Measurements from ENCODE around the gene ACTL8. TPM values are rescaled to one million over a fixed set of nuclear protein-coding genes. Genes with fewer than 3 reads are reported as not detected.
A peak's percentile ranks its signal among the peaks of the same experiment; 100 is the strongest.

ACTL8 gene
- total RNA-seq, 1 donor from 2014 or later: not detected

- Histone ChIP-seq H3K9ac (no peak overlapping the region), H3K4me1 (no peaks in the 10 kb centered on the region), H3K36me3 (no peaks in the 10 kb centered on the region), H3K27me3 (no peaks in the 10 kb centered on the region), H3K27ac (no peak overlapping the region), H3K79me2 (ENCODE audit: low read depth) (no peaks in the 10 kb centered on the region), H3K9me3 (ENCODE audit: low read depth) (no peaks in the 10 kb centered on the region), H4K20me1 (ENCODE audit: low read depth) (no peaks in the 10 kb centered on the region), H3K4me2 (no peak overlapping the region), H3F3A (ENCODE audit: low read depth) (no peaks in the 10 kb centered on the region), H3K4me3 (no peak overlapping the region), H2AFZ (replicated peaks) (no peak overlapping the region)
- Mint-ChIP-seq H3K27ac (no peak overlapping the region), H3K4me1 (peaks cover 2% of the 10 kb centered on the region), H3K9me3 (no peaks in the 10 kb centered on the region), H3K36me3 (no peaks in the 10 kb centered on the region), H3K4me3 (no peak overlapping the region), H3K27me3 (ENCODE audit: insufficient read depth, low read depth) (peaks cover 2% of the 10 kb centered on the region)
- peak; percentile 14 for DNase-seq (ENCODE audit: low spot score)
- TF ChIP-seq EZH2phosphoT487 (IDR thresholded peaks at IDR 0.05) (no peak), EZH2 (IDR thresholded peaks at IDR 0.05) (no peak)
- TF ChIP-seq, protein P1, sequence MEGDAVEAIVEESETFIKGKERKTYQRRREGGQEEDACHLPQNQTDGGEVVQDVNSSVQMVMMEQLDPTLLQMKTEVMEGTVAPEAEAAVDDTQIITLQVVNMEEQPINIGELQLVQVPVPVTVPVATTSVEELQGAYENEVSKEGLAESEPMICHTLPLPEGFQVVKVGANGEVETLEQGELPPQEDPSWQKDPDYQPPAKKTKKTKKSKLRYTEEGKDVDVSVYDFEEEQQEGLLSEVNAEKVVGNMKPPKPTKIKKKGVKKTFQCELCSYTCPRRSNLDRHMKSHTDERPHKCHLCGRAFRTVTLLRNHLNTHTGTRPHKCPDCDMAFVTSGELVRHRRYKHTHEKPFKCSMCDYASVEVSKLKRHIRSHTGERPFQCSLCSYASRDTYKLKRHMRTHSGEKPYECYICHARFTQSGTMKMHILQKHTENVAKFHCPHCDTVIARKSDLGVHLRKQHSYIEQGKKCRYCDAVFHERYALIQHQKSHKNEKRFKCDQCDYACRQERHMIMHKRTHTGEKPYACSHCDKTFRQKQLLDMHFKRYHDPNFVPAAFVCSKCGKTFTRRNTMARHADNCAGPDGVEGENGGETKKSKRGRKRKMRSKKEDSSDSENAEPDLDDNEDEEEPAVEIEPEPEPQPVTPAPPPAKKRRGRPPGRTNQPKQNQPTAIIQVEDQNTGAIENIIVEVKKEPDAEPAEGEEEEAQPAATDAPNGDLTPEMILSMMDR (IDR thresholded peaks at IDR 0.05): no peak
Measured at GRCh38 chr1:17819129-17819802, 64.1 kb downstream of the ACTL8 start.

DNA sequence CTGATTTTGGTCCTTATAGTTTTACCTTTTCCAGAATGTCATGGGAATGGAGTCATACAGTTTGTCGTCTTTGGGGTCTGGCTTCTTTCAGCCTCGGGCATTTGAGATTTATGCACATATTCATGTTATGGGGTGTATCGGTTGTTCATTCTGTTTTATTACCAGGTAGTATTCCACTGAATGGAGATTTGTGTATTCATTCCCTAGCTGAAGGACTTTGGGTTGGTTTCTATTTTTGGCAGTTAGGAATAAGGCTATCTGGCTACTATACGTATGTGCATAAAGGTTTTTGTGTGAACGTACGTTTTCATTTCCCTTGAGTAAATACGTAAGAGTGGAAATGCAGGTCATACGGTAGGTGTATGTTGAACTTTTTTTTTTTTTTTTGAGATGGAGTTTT, 65.1 kb downstream of the ACTL8 start:
- Mint-ChIP-seq H3K27ac (no peak overlapping the region), H3K27me3 (ENCODE audit: insufficient read depth, low read depth) (peaks cover 2% of the 10 kb centered on the region), H3K4me1 (peaks cover 2% of the 10 kb centered on the region), H3K4me3 (no peak overlapping the region), H3K9me3 (no peaks in the 10 kb centered on the region), H3K36me3 (no peaks in the 10 kb centered on the region)
- no peak overlapping the region for H3K4me2 ChIP-seq
- TF ChIP-seq, protein P1 (IDR thresholded peaks at IDR 0.05): no peak
- no peak for TF ChIP-seq EZH2 (IDR thresholded peaks at IDR 0.05)
- TF ChIP-seq EZH2phosphoT487 (IDR thresholded peaks at IDR 0.05): no peak
- H3K4me3 ChIP-seq: no peak overlapping the region
- H4K20me1 ChIP-seq (ENCODE audit: low read depth): no peaks in the 10 kb centered on the region
- no peaks in the 10 kb centered on the region for H3K79me2 ChIP-seq (ENCODE audit: low read depth)
- no peak overlapping the region for H2AFZ ChIP-seq (replicated peaks)
- H3F3A ChIP-seq (ENCODE audit: low read depth): no peaks in the 10 kb centered on the region
- no peaks in the 10 kb centered on the region for H3K9me3 ChIP-seq (ENCODE audit: low read depth)
- no peak for DNase-seq (ENCODE audit: low spot score)
- H3K27ac ChIP-seq: no peak overlapping the region
- no peak overlapping the region for H3K9ac ChIP-seq
- H3K27me3 ChIP-seq: no peaks in the 10 kb centered on the region
- peaks cover 3% of the 10 kb centered on the region for H3K4me1 ChIP-seq
- no peaks in the 10 kb centered on the region for H3K36me3 ChIP-seq

DNA sequence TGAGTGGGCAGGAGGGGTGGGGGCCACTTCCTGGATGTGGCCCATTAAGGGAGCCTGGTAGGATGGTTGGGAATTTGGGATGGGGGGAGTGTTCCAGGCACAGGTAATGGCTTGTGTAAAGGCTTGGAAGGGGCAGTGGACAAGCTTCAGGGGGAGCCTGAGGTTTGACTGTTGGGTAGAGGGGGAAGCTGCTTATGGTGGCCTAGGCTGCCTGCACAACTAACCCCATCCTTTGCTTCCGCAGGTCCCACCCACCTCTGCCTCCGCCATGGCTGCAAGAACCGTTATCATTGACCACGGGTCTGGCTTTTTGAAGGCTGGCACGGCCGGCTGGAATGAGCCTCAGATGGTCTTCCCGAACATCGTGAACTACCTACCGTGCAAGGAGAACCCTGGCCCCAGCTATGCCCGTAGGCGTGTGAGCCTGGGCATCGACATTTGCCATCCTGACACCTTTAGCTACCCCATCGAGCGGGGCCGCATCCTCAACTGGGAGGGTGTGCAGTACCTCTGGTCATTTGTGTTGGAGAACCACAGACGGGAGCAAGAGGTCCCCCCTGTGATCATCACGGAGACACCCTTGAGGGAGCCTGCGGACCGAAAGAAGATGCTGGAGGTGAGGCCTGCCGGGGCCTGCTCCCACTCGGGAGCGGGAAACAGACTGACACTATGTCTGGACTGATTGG, 67.8 kb downstream of the ACTL8 start:
- Histone ChIP-seq H3K36me3 (no peaks in the 10 kb centered on the region), H3K4me1 (peaks cover 5% of the 10 kb centered on the region), H2AFZ (replicated peaks) (no peak overlapping the region), H4K20me1 (ENCODE audit: low read depth) (no peaks in the 10 kb centered on the region), H3K9me3 (ENCODE audit: low read depth) (no peaks in the 10 kb centered on the region), H3K27ac (no peak overlapping the region), H3K9ac (no peak overlapping the region), H3K27me3 (no peaks in the 10 kb centered on the region), H3K4me2 (no peak overlapping the region), H3F3A (ENCODE audit: low read depth) (no peaks in the 10 kb centered on the region), H3K4me3 (no peak overlapping the region), H3K79me2 (ENCODE audit: low read depth) (no peaks in the 10 kb centered on the region)
- Mint-ChIP-seq H3K4me3 (no peak overlapping the region), H3K27ac (no peak overlapping the region), H3K36me3 (no peaks in the 10 kb centered on the region), H3K27me3 (ENCODE audit: insufficient read depth, low read depth) (peaks cover 7% of the 10 kb centered on the region), H3K4me1 (peaks cover 2% of the 10 kb centered on the region), H3K9me3 (no peaks in the 10 kb centered on the region)
- TF ChIP-seq EZH2 (IDR thresholded peaks at IDR 0.05) (no peak), EZH2phosphoT487 (IDR thresholded peaks at IDR 0.05) (no peak)
- TF ChIP-seq, protein P1 (IDR thresholded peaks at IDR 0.05): no peak
- DNase-seq (ENCODE audit: low spot score): no peak

Measured in neural progenitor cell (in vitro differentiated cells).